Parathyroid adenoma (tissue), 2 donors: Measurements from ENCODE around the gene TEX9.

Experiments used
- H2AFZ ChIP-seq: fragments of 300-600 bp; sonication (generic); one replicate; pipeline ENCODE4 v1.7.0; 2017; ENCODE audit warnings: antibody characterized with exemption, mild to moderate bottlenecking
- H3K27ac ChIP-seq: fragments of 300-600 bp; sonication (generic); one replicate; pipeline ENCODE4 v1.7.0; 2017
- H3K27me3 ChIP-seq: fragments of 300-600 bp; sonication (generic); one replicate; pipeline ENCODE4 v1.7.0; 2017; ENCODE audit warnings: low read length; ENCODE audit not compliant: control insufficient read depth, insufficient read depth
- H3K36me3 ChIP-seq: fragments of 300-600 bp; sonication (generic); one replicate; pipeline ENCODE4 v1.7.0; 2017; ENCODE audit warnings: low read length; ENCODE audit not compliant: control insufficient read depth, insufficient read depth
- H3K4me1 ChIP-seq: fragments of 300-600 bp; sonication (generic); one replicate; pipeline ENCODE4 v1.7.0; 2017; ENCODE audit warnings: control low read depth
- H3K4me2 ChIP-seq: fragments of 300-600 bp; sonication (generic); one replicate; pipeline ENCODE4 v1.7.0; 2017; ENCODE audit warnings: low read length
- H3K4me3 ChIP-seq: fragments of 300-600 bp; sonication (generic); one replicate; pipeline ENCODE4 v1.7.0; 2017; ENCODE audit warnings: low read depth, low read length
- H3K79me2 ChIP-seq: fragments of 300-600 bp; sonication (generic); one replicate; pipeline ENCODE4 v1.7.0; 2017; ENCODE audit warnings: control low read depth
- H3K9ac ChIP-seq: fragments of 300-600 bp; sonication (generic); one replicate; pipeline ENCODE4 v1.7.0; 2017; ENCODE audit warnings: mild to moderate bottlenecking
- H3K9me3 ChIP-seq: fragments of 300-600 bp; sonication (generic); one replicate; pipeline ENCODE4 v1.7.0; 2017; ENCODE audit warnings: low read length; ENCODE audit not compliant: control insufficient read depth
- TF ChIP-seq, protein P1 (sequence below): fragments of 300-600 bp; sonication (generic); IDR thresholded peaks from one replicate; pipeline ENCODE4 v1.7.0; 2017; ENCODE audit warnings: antibody characterized with exemption, mild to moderate bottlenecking
- donor health status: primary hyperparathyroidism.

TEX9 gene

DNA sequence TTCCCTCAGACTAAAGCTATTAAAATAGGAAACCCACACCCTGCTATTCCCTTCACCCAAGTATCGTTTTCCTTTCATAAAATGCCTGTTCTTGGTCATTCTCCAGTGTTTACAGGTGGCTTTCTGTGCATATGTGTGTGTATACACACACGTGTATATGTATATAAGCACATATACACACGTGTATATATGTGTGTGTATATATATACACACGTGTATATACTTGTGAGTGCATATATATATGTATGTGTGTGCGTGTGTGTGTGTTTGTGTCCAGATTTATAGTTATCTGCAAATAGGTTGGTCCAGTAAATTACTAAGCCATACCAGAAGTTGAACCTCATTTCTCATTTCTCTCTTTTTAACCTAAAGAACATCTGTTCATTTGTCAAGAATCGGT lies 15.7 kb upstream of the TEX9 start:
- no peaks in the 10 kb centered on the region for H3K36me3 ChIP-seq
- H3K27me3 ChIP-seq: no peaks in the 10 kb centered on the region

DNA sequence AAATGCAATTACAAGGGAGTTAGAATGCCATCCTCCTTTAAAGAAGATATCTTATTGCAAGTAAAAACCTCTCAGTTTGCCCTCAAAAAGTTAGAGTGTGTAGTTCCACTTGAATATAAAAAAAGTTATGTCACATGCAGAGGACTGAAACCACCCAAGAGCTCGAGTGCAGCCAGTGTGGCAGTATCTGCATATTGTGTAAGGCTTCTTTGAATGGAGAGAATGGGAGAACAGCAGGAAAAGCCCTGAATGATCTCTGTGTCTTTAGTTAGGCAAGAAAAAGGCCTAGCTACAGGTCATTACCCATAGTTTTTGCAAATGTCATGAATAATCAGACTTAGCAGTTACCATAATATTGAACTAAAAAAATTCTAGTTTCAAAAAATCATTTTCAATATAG lies 13.9 kb upstream of the TEX9 start:
- Histone ChIP-seq H3K4me3 (no peak overlapping the region), H3K79me2 (no peaks in the 10 kb centered on the region)
- TF ChIP-seq, protein P1, sequence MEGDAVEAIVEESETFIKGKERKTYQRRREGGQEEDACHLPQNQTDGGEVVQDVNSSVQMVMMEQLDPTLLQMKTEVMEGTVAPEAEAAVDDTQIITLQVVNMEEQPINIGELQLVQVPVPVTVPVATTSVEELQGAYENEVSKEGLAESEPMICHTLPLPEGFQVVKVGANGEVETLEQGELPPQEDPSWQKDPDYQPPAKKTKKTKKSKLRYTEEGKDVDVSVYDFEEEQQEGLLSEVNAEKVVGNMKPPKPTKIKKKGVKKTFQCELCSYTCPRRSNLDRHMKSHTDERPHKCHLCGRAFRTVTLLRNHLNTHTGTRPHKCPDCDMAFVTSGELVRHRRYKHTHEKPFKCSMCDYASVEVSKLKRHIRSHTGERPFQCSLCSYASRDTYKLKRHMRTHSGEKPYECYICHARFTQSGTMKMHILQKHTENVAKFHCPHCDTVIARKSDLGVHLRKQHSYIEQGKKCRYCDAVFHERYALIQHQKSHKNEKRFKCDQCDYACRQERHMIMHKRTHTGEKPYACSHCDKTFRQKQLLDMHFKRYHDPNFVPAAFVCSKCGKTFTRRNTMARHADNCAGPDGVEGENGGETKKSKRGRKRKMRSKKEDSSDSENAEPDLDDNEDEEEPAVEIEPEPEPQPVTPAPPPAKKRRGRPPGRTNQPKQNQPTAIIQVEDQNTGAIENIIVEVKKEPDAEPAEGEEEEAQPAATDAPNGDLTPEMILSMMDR: no peak

More for the DNA sequence above, 15.7 kb upstream of the TEX9 start:
- H3K4me3 ChIP-seq: no peak overlapping the region
- H3K9ac ChIP-seq: no peak overlapping the region
- H3K79me2 ChIP-seq: no peaks in the 10 kb centered on the region
- no peaks in the 10 kb centered on the region for H3K4me1 ChIP-seq
- no peaks in the 10 kb centered on the region for H3K9me3 ChIP-seq
- no peak overlapping the region for H3K4me2 ChIP-seq
- no peak overlapping the region for H3K27ac ChIP-seq
- no peak overlapping the region for H2AFZ ChIP-seq
- TF ChIP-seq, protein P1: no peak

DNA sequence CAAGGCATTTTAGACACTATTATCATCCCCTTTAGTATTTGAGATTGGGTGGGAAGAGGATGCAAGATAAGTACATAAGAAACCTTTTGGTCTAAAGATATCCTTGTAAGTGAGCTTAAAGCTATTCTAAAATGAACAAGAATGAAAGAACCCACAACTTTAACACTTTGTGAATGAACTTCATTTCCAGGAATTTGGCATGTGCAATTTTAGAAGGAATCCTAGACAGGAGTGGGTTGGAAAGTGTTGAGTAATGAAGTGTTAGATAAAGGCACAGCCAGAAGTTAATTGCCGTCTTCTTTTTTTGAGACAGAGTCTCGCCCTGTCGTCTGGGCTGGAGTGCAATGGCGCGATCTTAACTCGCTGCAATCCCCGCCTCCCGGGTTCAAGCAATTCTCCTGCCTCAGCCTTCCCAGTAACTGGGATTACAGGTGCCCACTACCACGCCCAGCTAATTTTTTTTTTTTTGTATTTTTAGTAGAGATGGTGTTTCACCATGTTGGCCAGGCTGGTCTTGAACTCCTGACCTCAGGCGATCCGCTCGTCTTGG lies 13.2 kb upstream of the TEX9 start:
- Histone ChIP-seq H3K9me3 (no peaks in the 10 kb centered on the region), H3K27ac (no peak overlapping the region), H3K36me3 (no peaks in the 10 kb centered on the region), H3K4me3 (no peak overlapping the region), H3K4me2 (no peak overlapping the region), H3K27me3 (no peaks in the 10 kb centered on the region), H2AFZ (no peak overlapping the region), H3K79me2 (no peaks in the 10 kb centered on the region), H3K4me1 (no peaks in the 10 kb centered on the region), H3K9ac (no peak overlapping the region)
- TF ChIP-seq, protein P1: no peak

More for the DNA sequence above, 13.9 kb upstream of the TEX9 start:
- Histone ChIP-seq H3K9ac (no peak overlapping the region), H3K9me3 (no peaks in the 10 kb centered on the region), H3K4me1 (no peaks in the 10 kb centered on the region), H3K27ac (no peak overlapping the region), H2AFZ (no peak overlapping the region), H3K27me3 (no peaks in the 10 kb centered on the region), H3K4me2 (no peak overlapping the region), H3K36me3 (no peaks in the 10 kb centered on the region)

DNA sequence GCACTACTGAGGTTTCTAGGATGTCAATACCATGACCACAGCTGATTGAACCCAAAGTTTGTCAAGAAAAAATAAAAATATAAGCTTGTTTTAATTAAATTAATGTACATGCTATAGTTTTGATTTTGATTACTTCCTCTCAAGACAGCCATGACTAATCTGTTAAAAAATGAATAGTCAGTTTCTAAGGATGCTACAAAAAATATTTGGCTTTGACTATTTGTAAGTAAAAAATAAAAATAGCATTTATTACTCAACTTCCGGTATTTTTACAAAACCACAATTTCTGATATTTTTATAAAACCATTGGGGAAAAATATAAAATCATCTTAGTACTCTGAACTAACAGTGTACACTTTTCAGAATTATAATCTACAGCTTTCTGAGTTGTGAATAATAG lies 12.1 kb upstream of the TEX9 start:
- Histone ChIP-seq H3K4me2 (no peak overlapping the region), H3K9me3 (no peaks in the 10 kb centered on the region), H3K27me3 (no peaks in the 10 kb centered on the region), H3K27ac (no peak overlapping the region), H2AFZ (no peak overlapping the region), H3K4me3 (no peak overlapping the region), H3K9ac (no peak overlapping the region), H3K79me2 (no peaks in the 10 kb centered on the region), H3K4me1 (no peaks in the 10 kb centered on the region), H3K36me3 (no peaks in the 10 kb centered on the region)
- TF ChIP-seq, protein P1: no peak

DNA sequence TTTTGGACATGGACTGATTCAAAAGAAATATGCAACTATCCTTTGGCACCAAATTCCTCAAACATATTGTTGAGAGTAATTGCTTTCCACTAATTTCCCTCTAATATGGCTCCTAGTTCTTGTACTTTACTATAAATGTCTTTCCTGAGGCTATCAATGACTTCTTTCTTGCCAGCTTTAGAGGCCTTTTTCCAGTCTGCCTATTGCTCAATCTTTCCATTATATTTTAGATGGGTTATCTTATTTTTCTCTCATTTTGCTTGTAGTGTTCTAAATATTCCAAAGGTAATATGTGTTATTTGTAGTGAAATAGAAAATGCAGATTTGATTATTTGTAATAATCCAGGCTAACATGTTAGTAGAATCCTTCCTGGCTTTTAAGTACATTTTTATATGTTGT lies 11.5 kb upstream of the TEX9 start:
- Histone ChIP-seq H3K9ac (no peak overlapping the region), H3K4me1 (no peaks in the 10 kb centered on the region), H3K27me3 (no peaks in the 10 kb centered on the region), H3K79me2 (no peaks in the 10 kb centered on the region), H3K36me3 (no peaks in the 10 kb centered on the region), H3K4me3 (no peak overlapping the region), H3K27ac (no peak overlapping the region), H3K4me2 (no peak overlapping the region), H2AFZ (no peak overlapping the region), H3K9me3 (no peaks in the 10 kb centered on the region)
- TF ChIP-seq, protein P1: no peak
